GM23338 (cell line): ENCODE measurements around the gene LARP1B. TPM values are rescaled to one million over a fixed set of nuclear protein-coding genes. Genes with fewer than 3 reads are reported as not detected.

ENCODE experiments used
- ATAC-seq: fragments of 200-7000 bp; cut with Tn5 transposase; 3 replicates; pipeline ENCODE4 v1.9.1; 2020
- DNase-seq: peaks from one replicate; pipeline ENCODE4 v3.0.0-alpha.2; 2015; ENCODE audit warnings: low spot score
- H2AFZ ChIP-seq: fragments of 200-600 bp; sonication (generic); 2 replicates; pipeline ENCODE4 v1.8.0; 2016; ENCODE audit warnings: antibody characterized with exemption, mild to moderate bottlenecking, moderate library complexity
- H3F3A ChIP-seq: fragments of 200-600 bp; sonication (generic); replicated peaks from 2 replicates; pipeline ENCODE4 v1.8.0; 2017; ENCODE audit warnings: antibody characterized with exemption, mixed run types, low read depth
- H3K27ac ChIP-seq: fragments of 200-600 bp; sonication (generic); 2 replicates; pipeline ENCODE4 v1.6.1; 2016; ENCODE audit warnings: low read depth
- H3K27me3 ChIP-seq: fragments of 200-600 bp; sonication (generic); 2 replicates; pipeline ENCODE4 v1.8.0; 2016; ENCODE audit warnings: mild to moderate bottlenecking, mixed run types, moderate library complexity; ENCODE audit not compliant: insufficient read depth
- H3K36me3 ChIP-seq: fragments of 200-600 bp; sonication (generic); 2 replicates; pipeline ENCODE4 v1.8.0; 2016; ENCODE audit warnings: mild to moderate bottlenecking; ENCODE audit not compliant: insufficient read depth
- H3K4me1 ChIP-seq: fragments of 200-600 bp; sonication (generic); 2 replicates; pipeline ENCODE4 v1.8.0; 2016; ENCODE audit warnings: mild to moderate bottlenecking, moderate library complexity; ENCODE audit not compliant: insufficient read depth
- H3K4me2 ChIP-seq: fragments of 200-600 bp; sonication (generic); 2 replicates; pipeline ENCODE4 v1.7.1; 2017; ENCODE audit warnings: mixed run types
- H3K4me3 ChIP-seq: fragments of 200-600 bp; sonication (generic); 2 replicates; pipeline ENCODE4 v1.6.1; 2016; ENCODE audit warnings: mixed run types
- H3K79me2 ChIP-seq: fragments of 200-600 bp; sonication (generic); replicated peaks from 2 replicates; pipeline ENCODE4 v1.8.0; 2017; ENCODE audit warnings: mild to moderate bottlenecking; ENCODE audit not compliant: insufficient read depth
- H3K9me2 ChIP-seq: fragments of 200-600 bp; sonication (generic); 2 replicates; pipeline ENCODE4 v1.8.0; 2017; ENCODE audit not compliant: insufficient read depth
- H4K20me1 ChIP-seq: fragments of 200-600 bp; sonication (generic); replicated peaks from 2 replicates; pipeline ENCODE4 v1.8.0; 2017; ENCODE audit warnings: mild to moderate bottlenecking; ENCODE audit not compliant: insufficient read depth
- H3K27ac Mint-ChIP-seq: 2 replicates; pipeline ENCODE4 v1.8.0; 2020; ENCODE audit warnings: inconsistent platforms, mild to moderate bottlenecking, moderate library complexity, mixed read lengths
- H3K27me3 Mint-ChIP-seq: 3 replicates; pipeline ENCODE4 v1.8.0; 2022; ENCODE audit warnings: low read depth, mild to moderate bottlenecking, moderate library complexity, mixed read lengths, inconsistent platforms; ENCODE audit not compliant: insufficient read depth, poor library complexity
- H3K36me3 Mint-ChIP-seq: 3 replicates; pipeline ENCODE4 v1.8.0; 2021; ENCODE audit warnings: low read depth, mild to moderate bottlenecking, inconsistent platforms, moderate library complexity, mixed read lengths
- H3K4me1 Mint-ChIP-seq: 3 replicates; pipeline ENCODE4 v1.8.0; 2020; ENCODE audit warnings: mild to moderate bottlenecking, inconsistent platforms, mixed read lengths
- H3K4me3 Mint-ChIP-seq: 3 replicates; pipeline ENCODE4 v1.8.0; 2021; ENCODE audit warnings: moderate library complexity, mild to moderate bottlenecking, inconsistent platforms, mixed read lengths
- H3K9me3 Mint-ChIP-seq: 3 replicates; pipeline ENCODE4 v1.8.0; 2020; ENCODE audit warnings: moderate library complexity, mild to moderate bottlenecking, inconsistent platforms, mixed read lengths
- CREB1 ChIP-seq: fragments of 250-450 bp; sonication (Bioruptor Pico); IDR thresholded peaks from 2 replicates; pipeline ENCODE4 v1.5.0; 2020; ENCODE audit warnings: low read depth, mild to moderate bottlenecking, moderate library complexity
- EZH2 ChIP-seq: fragments of 200-600 bp; sonication (generic); IDR thresholded peaks from one replicate; pipeline ENCODE4 v1.8.0; 2017; ENCODE audit warnings: antibody characterized with exemption, mild to moderate bottlenecking, low read depth; ENCODE audit not compliant: unreplicated experiment
- EZH2phosphoT487 ChIP-seq: fragments of 200-600 bp; sonication (generic); IDR thresholded peaks from one replicate; pipeline ENCODE4 v1.8.1; 2018; ENCODE audit warnings: antibody characterized with exemption; ENCODE audit not compliant: unreplicated experiment
- JUNB ChIP-seq: IDR thresholded peaks from one replicate; pipeline ENCODE4 v1.6.1; 2016; ENCODE audit warnings: antibody characterized with exemption; ENCODE audit not compliant: unreplicated experiment
- POLR2AphosphoS5 ChIP-seq: IDR thresholded peaks from 2 replicates; pipeline ENCODE4 v1.6.1; 2016; ENCODE audit warnings: antibody characterized with exemption, low read depth
- STAT1 ChIP-seq: IDR thresholded peaks from one replicate; pipeline ENCODE4 v1.6.1; 2016; ENCODE audit warnings: antibody characterized with exemption; ENCODE audit not compliant: unreplicated experiment
- ZNF114 ChIP-seq: fragments of 250-450 bp; sonication (Bioruptor Pico); IDR thresholded peaks from 2 replicates; pipeline ENCODE4 v1.5.0; 2020; ENCODE audit warnings: mild to moderate bottlenecking, moderate library complexity
- long read RNA-seq: library from polyadenylated mRNA; unstranded; transcript quantifications from one replicate; pipeline ENCODE4 v2.0.0, GENCODE V29; 2020; ENCODE audit not compliant: unreplicated experiment
- polyA plus RNA-seq: library from polyadenylated mRNA; unstranded; fragments of >200 nt; fragmentation: Nextera tagmentation; extraction: Ambion mirVana; gene quantifications from 2 replicates; pipeline ENCODE4 v1.2.1, GENCODE V29; 2016
- total RNA-seq: library from RNA; depleted of rRNA; stranded (reverse); fragments of >200 nt; shearing (Covaris generic); gene quantifications from 2 replicates; pipeline ENCODE4 v1.2.3, GENCODE V29; 2014; rRNA removed
- TF ChIP-seq, protein P1 (sequence below): fragments of 250-450 bp; sonication (Bioruptor Pico); IDR thresholded peaks from 2 replicates; pipeline ENCODE4 v1.5.0; 2020; ENCODE audit warnings: mild to moderate bottlenecking, moderate library complexity
- TF ChIP-seq, protein P2 (sequence below): IDR thresholded peaks from 2 replicates; pipeline ENCODE4 v1.6.1; 2016; ENCODE audit warnings: antibody characterized with exemption
- TF ChIP-seq, protein P3 (sequence below): IDR thresholded peaks from one replicate; pipeline ENCODE4 v1.6.1; 2018; ENCODE audit warnings: antibody characterized with exemption; ENCODE audit not compliant: unreplicated experiment

LARP1B gene
- 45.4 and 59.2 TPM in 2 replicates for total RNA-seq
- 39.6 and 42.5 TPM in 2 replicates for polyA plus RNA-seq
- long read RNA-seq, partial matches to known transcripts = 4 of 14 reads
- long read RNA-seq, other reads (novel, unspliced or antisense) = 5 of 14 reads

DNA sequence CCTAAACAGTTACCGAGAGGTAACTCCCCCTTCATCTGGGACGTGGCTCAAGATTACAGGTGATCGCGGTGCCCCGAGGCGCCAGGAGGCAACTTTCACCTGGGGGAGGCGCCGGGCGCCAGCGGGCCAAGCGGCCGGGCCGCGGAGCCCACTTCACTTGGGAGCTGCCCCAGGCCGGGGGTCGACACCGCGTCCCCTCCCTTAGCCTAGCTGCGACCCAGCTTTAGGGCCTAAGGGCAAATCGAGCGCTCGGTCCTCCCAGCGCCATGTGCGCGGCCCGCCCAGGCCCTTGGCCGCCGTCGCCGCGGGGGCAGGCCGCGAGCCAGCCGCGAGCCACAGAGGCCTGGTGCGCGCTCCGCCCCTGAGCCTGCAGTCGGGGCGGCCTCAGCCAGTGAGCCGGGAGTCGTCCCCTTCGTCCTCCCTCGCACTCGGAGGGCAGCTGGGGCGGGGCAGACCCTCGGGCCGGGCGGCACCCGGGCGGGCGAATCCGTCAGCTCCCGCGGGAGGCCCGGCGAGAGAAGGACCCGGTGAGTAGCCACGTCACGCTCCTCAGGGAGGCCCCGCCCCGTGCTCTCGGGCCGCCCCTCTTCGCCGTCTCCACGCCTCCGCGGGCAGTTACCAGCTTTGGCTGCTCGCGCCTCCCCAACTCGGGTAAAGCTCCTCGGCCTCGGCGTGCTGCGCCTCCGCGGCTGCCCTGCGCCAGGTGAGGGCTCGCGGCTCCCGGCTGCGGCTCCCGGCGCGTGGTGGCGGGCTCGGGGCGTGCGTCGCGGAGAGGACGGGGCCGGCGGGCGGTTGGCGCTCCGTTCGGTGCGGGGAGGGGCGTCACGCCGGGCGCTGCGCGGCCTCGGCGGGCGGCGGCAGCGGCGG, at the start of gene LARP1B:
Gene LARP1B, plus strand, starts transcription at position 614 of the 867 bp plus-strand sequence. CDS start 13,640 bp downstream, outside the sequence.
- Histone ChIP-seq H3K79me2 (peaks cover 40% of the 10 kb centered on the region), H3K4me1 (peaks cover 16% of the 10 kb centered on the region; the same call in 1 of the 2 replicates), H2AFZ (no peak within 1 kb of the TSS; the same call in 1 of the 2 replicates), H3K36me3 (no peaks in the 10 kb centered on the region), H3K27ac (peak within 1 kb of the TSS; percentile 90), H3K27me3 (no peaks in the 10 kb centered on the region), H3K4me2 (peak within 1 kb of the TSS; percentile 81), H4K20me1 (peaks cover 6% of the 10 kb centered on the region; the same call in 1 of the 2 replicates), H3K9me2 (no peaks in the 10 kb centered on the region), H3F3A (peaks cover 11% of the 10 kb centered on the region), H3K4me3 (peak within 1 kb of the TSS; percentile 92)
- Mint-ChIP-seq H3K4me1 (peaks cover 17% of the 10 kb centered on the region), H3K27me3 (peaks cover 12% of the 10 kb centered on the region), H3K27ac (peak within 1 kb of the TSS; percentile 96), H3K4me3 (peak within 1 kb of the TSS; percentile 94), H3K9me3 (no peaks in the 10 kb centered on the region), H3K36me3 (no peaks in the 10 kb centered on the region; the same call in 2 of the 3 replicates)
- ATAC-seq (peak; percentile 85), DNase-seq (peak; percentile 97)
- TF ChIP-seq, protein P1, sequence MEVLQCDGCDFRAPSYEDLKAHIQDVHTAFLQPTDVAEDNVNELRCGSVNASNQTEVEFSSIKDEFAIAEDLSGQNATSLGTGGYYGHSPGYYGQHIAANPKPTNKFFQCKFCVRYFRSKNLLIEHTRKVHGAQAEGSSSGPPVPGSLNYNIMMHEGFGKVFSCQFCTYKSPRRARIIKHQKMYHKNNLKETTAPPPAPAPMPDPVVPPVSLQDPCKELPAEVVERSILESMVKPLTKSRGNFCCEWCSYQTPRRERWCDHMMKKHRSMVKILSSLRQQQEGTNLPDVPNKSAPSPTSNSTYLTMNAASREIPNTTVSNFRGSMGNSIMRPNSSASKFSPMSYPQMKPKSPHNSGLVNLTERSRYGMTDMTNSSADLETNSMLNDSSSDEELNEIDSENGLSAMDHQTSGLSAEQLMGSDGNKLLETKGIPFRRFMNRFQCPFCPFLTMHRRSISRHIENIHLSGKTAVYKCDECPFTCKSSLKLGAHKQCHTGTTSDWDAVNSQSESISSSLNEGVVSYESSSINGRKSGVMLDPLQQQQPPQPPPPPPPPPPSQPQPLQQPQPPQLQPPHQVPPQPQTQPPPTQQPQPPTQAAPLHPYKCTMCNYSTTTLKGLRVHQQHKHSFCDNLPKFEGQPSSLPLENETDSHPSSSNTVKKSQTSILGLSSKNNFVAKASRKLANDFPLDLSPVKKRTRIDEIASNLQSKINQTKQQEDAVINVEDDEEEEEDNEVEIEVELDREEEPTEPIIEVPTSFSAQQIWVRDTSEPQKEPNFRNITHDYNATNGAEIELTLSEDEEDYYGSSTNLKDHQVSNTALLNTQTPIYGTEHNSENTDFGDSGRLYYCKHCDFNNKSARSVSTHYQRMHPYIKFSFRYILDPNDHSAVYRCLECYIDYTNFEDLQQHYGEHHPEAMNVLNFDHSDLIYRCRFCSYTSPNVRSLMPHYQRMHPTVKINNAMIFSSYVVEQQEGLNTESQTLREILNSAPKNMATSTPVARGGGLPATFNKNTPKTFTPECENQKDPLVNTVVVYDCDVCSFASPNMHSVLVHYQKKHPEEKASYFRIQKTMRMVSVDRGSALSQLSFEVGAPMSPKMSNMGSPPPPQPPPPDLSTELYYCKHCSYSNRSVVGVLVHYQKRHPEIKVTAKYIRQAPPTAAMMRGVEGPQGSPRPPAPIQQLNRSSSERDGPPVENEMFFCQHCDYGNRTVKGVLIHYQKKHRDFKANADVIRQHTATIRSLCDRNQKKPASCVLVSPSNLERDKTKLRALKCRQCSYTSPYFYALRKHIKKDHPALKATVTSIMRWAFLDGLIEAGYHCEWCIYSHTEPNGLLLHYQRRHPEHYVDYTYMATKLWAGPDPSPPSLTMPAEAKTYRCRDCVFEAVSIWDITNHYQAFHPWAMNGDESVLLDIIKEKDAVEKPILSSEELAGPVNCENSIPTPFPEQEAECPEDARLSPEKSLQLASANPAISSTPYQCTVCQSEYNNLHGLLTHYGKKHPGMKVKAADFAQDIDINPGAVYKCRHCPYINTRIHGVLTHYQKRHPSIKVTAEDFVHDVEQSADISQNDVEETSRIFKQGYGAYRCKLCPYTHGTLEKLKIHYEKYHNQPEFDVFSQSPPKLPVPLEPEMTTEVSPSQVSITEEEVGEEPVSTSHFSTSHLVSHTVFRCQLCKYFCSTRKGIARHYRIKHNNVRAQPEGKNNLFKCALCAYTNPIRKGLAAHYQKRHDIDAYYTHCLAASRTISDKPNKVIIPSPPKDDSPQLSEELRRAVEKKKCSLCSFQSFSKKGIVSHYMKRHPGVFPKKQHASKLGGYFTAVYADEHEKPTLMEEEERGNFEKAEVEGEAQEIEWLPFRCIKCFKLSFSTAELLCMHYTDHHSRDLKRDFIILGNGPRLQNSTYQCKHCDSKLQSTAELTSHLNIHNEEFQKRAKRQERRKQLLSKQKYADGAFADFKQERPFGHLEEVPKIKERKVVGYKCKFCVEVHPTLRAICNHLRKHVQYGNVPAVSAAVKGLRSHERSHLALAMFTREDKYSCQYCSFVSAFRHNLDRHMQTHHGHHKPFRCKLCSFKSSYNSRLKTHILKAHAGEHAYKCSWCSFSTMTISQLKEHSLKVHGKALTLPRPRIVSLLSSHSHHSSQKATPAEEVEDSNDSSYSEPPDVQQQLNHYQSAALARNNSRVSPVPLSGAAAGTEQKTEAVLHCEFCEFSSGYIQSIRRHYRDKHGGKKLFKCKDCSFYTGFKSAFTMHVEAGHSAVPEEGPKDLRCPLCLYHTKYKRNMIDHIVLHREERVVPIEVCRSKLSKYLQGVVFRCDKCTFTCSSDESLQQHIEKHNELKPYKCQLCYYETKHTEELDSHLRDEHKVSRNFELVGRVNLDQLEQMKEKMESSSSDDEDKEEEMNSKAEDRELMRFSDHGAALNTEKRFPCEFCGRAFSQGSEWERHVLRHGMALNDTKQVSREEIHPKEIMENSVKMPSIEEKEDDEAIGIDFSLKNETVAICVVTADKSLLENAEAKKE (CRISPR knock-in tag) = no peak
- TF ChIP-seq EZH2phosphoT487 (no peak), STAT1 (no peak), CREB1 (peak; percentile 88), ZNF114 (no peak), EZH2 (no peak), JUNB (no peak), POLR2AphosphoS5 (peak; percentile 91)
- TF ChIP-seq, protein P2, sequence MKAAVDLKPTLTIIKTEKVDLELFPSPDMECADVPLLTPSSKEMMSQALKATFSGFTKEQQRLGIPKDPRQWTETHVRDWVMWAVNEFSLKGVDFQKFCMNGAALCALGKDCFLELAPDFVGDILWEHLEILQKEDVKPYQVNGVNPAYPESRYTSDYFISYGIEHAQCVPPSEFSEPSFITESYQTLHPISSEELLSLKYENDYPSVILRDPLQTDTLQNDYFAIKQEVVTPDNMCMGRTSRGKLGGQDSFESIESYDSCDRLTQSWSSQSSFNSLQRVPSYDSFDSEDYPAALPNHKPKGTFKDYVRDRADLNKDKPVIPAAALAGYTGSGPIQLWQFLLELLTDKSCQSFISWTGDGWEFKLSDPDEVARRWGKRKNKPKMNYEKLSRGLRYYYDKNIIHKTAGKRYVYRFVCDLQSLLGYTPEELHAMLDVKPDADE = 0 out of 2 replicates have a peak, but pooled peaks have one; percentile 40
- TF ChIP-seq, protein P3, sequence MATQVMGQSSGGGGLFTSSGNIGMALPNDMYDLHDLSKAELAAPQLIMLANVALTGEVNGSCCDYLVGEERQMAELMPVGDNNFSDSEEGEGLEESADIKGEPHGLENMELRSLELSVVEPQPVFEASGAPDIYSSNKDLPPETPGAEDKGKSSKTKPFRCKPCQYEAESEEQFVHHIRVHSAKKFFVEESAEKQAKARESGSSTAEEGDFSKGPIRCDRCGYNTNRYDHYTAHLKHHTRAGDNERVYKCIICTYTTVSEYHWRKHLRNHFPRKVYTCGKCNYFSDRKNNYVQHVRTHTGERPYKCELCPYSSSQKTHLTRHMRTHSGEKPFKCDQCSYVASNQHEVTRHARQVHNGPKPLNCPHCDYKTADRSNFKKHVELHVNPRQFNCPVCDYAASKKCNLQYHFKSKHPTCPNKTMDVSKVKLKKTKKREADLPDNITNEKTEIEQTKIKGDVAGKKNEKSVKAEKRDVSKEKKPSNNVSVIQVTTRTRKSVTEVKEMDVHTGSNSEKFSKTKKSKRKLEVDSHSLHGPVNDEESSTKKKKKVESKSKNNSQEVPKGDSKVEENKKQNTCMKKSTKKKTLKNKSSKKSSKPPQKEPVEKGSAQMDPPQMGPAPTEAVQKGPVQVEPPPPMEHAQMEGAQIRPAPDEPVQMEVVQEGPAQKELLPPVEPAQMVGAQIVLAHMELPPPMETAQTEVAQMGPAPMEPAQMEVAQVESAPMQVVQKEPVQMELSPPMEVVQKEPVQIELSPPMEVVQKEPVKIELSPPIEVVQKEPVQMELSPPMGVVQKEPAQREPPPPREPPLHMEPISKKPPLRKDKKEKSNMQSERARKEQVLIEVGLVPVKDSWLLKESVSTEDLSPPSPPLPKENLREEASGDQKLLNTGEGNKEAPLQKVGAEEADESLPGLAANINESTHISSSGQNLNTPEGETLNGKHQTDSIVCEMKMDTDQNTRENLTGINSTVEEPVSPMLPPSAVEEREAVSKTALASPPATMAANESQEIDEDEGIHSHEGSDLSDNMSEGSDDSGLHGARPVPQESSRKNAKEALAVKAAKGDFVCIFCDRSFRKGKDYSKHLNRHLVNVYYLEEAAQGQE = no peak
